Choroid plexus epithelial cell (primary cell): ENCODE measurements around the gene PFN3.

Source experiments
- DNase-seq: peaks from one replicate; pipeline ENCODE4 v3.0.0-alpha.2; 2010; ENCODE audit warnings: low read depth
- H3K4me3 ChIP-seq: 2 replicates; pipeline ENCODE4 v1.5.1; 2011; ENCODE audit warnings: low read depth, mild to moderate bottlenecking, control low read depth, low read length, moderate library complexity
- TF ChIP-seq, protein P1 (sequence below): conservative IDR thresholded peaks from 2 replicates; pipeline ENCODE4 v1.5.1; 2011; ENCODE audit warnings: low read depth, mild to moderate bottlenecking, control low read depth, inconsistent platforms, low read length, moderate library complexity

The PFN3 gene

DNA sequence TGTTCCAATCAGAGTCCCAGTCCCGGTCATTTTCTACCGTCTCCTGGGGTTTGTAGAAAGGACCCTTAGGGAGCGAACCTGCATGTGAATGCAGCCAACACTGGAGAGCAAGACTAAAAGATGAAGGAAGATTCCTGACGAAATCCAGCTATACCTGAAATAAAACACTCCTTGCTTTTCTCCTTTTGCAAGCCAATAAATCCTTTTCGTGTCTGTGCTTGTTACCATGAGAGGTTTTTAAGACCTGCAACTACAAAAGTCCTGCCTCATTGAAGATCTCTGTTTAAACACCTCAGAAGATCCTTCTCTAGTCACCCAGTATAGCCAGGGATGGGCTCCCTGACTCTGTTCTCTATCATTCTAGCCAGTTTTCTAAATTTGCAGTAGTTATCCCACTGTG lies 26.2 kb downstream of the PFN3 start:
- TF ChIP-seq, protein P1, sequence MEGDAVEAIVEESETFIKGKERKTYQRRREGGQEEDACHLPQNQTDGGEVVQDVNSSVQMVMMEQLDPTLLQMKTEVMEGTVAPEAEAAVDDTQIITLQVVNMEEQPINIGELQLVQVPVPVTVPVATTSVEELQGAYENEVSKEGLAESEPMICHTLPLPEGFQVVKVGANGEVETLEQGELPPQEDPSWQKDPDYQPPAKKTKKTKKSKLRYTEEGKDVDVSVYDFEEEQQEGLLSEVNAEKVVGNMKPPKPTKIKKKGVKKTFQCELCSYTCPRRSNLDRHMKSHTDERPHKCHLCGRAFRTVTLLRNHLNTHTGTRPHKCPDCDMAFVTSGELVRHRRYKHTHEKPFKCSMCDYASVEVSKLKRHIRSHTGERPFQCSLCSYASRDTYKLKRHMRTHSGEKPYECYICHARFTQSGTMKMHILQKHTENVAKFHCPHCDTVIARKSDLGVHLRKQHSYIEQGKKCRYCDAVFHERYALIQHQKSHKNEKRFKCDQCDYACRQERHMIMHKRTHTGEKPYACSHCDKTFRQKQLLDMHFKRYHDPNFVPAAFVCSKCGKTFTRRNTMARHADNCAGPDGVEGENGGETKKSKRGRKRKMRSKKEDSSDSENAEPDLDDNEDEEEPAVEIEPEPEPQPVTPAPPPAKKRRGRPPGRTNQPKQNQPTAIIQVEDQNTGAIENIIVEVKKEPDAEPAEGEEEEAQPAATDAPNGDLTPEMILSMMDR, result no peak
- no peak for DNase-seq
- no peak overlapping the region for H3K4me3 ChIP-seq

DNA sequence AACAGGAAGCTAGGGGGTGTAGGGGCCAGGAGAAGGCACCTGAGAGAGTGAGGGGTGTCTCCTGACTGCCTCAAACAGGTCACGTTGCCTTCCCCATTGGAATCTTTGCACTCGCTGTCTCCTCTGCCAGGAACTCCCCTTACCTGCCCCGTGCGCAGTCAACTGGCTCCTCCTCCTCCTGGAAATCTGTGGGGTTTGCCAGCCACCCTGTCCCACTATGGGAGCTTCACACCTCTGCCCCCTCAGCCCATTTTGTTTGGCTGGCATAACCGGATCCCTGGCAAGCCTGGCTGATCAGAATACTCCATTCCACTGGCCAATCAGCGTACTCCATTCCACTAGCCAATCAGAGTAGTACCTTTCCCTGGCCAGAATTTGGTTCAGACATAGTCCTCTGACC lies 26.7 kb downstream of the PFN3 start:
- TF ChIP-seq, protein P1, result no peak
- H3K4me3 ChIP-seq, result no peak overlapping the region
- no peak for DNase-seq

DNA sequence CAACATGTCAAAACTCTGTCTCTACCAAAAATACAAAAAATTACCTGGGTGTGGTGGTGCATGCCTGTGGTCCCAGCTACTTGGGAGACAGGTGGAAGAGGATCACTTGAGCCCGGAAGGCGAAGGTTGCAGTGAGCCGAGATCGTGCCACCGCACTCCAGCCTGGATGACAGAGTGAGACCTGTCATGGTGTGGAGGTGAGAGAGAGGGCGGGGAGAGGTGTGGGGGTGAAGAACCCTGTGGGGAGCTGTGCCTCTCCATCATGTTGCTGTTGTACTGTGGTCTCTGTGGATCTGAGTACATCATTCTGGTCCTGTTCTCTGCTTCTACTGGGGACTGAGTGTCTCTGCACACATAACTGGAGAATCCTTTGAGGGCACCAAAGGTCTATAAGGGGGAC lies 27.6 kb downstream of the PFN3 start:
- TF ChIP-seq, protein P1, result no peak
- DNase-seq, result no peak
- no peak overlapping the region for H3K4me3 ChIP-seq

DNA sequence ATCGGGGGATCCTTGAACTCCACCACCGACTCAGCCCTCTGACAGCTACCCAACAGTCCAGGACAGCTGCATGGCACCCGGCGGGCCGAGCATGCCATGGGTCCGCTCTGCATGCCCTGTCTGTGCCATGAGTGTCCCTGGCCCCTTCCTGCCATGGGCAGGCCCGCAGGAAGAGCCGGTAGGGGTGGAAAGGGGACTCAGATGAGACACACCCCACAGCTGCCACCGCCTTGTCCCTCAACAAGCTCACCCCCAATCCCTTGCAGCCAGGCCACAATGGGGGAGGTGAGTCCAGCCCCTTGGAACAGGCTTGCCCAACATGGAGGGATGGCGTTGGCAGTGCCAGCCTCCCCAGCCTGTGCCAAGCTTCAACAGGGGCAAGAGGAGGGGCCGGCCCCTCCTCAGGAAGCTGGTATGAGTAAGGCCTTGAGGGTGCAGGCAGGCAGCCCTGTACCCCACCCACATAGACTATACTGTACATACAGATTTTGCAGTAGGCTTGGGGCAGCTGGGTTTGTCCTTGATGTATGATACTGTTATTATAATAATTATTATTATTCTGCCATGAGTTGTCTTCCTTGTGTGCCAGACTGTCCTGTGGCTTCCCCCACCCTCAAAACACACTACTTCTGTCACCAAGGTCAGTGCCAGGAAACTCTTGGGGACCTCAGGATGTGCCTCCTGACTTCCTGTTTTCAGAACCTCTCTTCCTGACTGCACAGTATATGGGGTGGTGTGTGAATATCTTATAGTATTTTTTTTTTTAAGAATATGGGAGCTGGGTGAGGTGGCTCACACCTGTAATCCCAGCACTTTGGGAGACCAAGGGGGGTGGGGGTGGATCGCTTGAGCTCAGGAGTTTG lies 28.2 kb downstream of the PFN3 start:
- DNase-seq, result no peak
- H3K4me3 ChIP-seq, result no peak overlapping the region
- TF ChIP-seq, protein P1, result no peak

DNA sequence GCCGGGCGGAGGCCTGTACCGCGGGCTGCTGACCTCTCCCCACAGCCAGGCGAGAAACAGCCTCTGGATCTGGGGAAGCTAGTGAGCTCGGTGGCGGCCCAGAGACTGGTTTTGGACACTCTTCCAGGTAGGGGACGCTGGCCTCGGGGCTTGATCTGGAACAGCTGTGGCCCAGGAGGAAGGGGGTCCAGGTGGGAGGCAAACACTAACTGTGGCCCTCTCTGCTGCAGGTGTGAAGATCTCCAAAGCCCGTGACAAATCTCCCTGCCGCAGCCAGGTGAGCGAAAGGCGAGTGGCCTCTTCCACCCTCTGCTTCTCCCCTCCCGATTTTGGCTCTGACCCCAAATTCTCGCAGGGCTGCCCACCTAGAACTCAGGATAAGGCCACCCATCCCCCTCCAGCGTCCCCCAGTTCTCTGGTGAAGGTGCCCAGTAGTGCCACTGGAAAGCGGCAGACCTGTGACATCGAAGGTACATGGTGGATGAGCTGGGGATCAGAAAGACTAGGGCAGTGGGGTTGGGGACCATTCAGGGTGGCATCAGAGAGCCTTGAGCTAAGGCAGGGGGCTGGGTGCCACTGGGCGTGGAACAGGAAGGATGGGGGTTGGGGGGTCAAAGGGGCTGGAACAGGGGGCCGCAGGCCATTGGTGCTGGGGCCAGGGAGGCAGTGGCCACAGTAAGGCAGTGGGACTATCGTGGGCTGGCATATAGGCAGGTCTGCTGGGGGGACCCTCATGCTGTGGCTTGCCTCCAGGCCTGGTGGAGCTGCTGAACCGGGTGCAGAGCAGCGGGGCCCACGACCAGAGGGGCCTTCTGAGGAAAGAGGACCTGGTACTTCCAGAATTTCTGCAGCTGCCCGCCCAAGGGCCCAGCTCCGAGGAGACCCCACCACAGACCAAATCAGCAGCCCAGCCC lies 29.1 kb downstream of the PFN3 start:
- H3K4me3 ChIP-seq, result peak overlapping the region; percentile 54
- TF ChIP-seq, protein P1, result no peak
- DNase-seq, result no peak

DNA sequence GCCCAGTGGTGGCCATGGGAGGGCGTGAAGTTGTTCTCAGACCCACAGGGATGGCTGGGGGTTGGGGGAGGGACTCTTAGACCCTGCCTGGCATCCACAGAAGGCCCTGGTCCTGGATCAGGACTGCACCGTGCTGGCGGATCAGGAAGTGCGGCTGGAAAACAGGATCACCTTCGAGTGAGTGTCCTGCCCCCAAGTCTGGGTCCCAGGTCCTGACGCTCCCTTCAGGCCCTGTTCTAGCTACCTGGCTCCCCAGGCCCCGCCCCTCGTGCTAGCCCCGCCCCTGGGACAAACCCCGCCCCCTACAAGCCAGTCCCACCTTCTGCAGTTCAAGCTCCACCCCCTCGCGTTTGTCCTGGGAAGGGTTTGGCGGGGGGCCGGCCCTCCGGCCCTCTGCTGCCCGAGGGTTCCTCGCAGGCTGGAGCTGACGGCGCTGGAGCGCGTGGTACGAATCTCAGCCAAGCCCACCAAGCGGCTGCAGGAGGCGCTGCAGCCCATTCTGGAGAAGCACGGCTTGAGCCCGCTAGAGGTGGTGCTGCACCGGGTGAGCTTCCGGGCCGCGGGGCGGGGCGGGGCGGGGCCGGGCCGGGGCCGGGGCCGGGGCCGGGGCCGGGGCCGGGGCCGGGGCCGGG lies 29.9 kb downstream of the PFN3 start:
- H3K4me3 ChIP-seq, result peak overlapping the region; percentile 54
- TF ChIP-seq, protein P1, result peak; percentile 74
- DNase-seq, result peak; percentile 95
